MM.1S (cell line): ENCODE measurements around the gene WNT9B.

Experiments
- EZH2 ChIP-seq: fragments of 300-600 bp; sonication (generic); optimal IDR thresholded peaks from 2 replicates; pipeline ENCODE3; 2017; ENCODE audit warnings: low read depth, mild to moderate bottlenecking, antibody characterized with exemption, low read length, mixed read lengths
- EZH2phosphoT487 ChIP-seq: fragments of 300-600 bp; sonication (generic); IDR thresholded peaks from 2 replicates; pipeline ENCODE4 v1.6.1; 2018; ENCODE audit warnings: antibody characterized with exemption, low read length
- TF ChIP-seq, protein P1 (sequence below): fragments of 300-600 bp; sonication (generic); IDR thresholded peaks from 2 replicates; pipeline ENCODE4 v1.5.1; 2016; ENCODE audit warnings: antibody characterized with exemption, low read length, mixed read lengths

DNA sequence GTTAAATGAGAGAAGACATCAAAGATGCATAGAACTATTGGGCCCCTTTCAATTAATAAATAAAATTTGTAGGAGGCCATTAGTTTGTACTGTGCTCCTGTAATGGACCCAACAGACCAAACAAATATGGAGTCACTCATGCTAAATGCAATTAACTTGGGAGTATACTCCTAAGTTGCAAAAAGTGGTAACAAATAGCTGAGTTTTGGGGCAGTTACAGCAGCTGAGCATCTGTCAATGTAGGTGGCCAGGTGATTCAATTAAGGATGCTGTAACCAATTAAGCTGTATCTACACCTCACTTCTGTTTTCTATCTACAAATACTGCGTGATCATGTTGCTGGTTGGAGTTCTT lies 34.9 kb downstream of the WNT9B start:
- TF ChIP-seq, protein P1, sequence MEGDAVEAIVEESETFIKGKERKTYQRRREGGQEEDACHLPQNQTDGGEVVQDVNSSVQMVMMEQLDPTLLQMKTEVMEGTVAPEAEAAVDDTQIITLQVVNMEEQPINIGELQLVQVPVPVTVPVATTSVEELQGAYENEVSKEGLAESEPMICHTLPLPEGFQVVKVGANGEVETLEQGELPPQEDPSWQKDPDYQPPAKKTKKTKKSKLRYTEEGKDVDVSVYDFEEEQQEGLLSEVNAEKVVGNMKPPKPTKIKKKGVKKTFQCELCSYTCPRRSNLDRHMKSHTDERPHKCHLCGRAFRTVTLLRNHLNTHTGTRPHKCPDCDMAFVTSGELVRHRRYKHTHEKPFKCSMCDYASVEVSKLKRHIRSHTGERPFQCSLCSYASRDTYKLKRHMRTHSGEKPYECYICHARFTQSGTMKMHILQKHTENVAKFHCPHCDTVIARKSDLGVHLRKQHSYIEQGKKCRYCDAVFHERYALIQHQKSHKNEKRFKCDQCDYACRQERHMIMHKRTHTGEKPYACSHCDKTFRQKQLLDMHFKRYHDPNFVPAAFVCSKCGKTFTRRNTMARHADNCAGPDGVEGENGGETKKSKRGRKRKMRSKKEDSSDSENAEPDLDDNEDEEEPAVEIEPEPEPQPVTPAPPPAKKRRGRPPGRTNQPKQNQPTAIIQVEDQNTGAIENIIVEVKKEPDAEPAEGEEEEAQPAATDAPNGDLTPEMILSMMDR = no peak
- TF ChIP-seq EZH2 (no peak), EZH2phosphoT487 (no peak)
